ENCODE results near the gene C11orf24.

DNA sequence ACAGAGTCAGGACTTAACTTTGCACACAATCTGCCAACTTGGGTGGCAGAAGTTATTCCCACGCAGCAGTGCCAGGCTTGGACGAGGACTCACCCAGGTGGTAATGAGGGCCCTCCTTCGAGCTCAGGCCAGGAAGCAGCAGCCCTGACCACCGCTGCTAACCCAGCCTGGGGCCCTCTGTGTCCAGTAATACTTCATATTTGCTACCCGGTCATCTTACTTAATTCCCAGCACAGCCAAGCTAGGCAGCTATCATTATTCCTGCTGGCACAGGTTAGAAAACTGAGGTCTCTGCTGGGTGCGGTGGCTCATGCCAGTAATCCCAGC lies 25.2 kb upstream of the C11orf24 start:
- TF ChIP-seq, protein P1, sequence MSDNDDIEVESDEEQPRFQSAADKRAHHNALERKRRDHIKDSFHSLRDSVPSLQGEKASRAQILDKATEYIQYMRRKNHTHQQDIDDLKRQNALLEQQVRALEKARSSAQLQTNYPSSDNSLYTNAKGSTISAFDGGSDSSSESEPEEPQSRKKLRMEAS (IDR thresholded peaks at IDR 0.05) = no peak
- TF ChIP-seq CTCF (IDR thresholded peaks at IDR 0.05) = no peak
- no peak for TF ChIP-seq KDM1A (IDR thresholded peaks at IDR 0.05; ENCODE audit: low read depth)
- TF ChIP-seq MAZ (IDR thresholded peaks at IDR 0.05; ENCODE audit: borderline replicate concordance, low read depth, low read length) = no peak
- TF ChIP-seq, protein P2, sequence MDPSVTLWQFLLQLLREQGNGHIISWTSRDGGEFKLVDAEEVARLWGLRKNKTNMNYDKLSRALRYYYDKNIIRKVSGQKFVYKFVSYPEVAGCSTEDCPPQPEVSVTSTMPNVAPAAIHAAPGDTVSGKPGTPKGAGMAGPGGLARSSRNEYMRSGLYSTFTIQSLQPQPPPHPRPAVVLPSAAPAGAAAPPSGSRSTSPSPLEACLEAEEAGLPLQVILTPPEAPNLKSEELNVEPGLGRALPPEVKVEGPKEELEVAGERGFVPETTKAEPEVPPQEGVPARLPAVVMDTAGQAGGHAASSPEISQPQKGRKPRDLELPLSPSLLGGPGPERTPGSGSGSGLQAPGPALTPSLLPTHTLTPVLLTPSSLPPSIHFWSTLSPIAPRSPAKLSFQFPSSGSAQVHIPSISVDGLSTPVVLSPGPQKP (IDR thresholded peaks at IDR 0.05; ENCODE audit: low read depth, low read length) = no peak
- TF ChIP-seq HOXA7 (CRISPR knock-in tag; IDR thresholded peaks at IDR 0.05) = no peak
- no peak for TF ChIP-seq EP300 (IDR thresholded peaks at IDR 0.05)
- no peak for TF ChIP-seq ZC3H11A (IDR thresholded peaks at IDR 0.05)
- TF ChIP-seq RNF2 (IDR thresholded peaks at IDR 0.05; ENCODE audit: borderline replicate concordance, low read depth) = no peak
- TF ChIP-seq, protein P3, sequence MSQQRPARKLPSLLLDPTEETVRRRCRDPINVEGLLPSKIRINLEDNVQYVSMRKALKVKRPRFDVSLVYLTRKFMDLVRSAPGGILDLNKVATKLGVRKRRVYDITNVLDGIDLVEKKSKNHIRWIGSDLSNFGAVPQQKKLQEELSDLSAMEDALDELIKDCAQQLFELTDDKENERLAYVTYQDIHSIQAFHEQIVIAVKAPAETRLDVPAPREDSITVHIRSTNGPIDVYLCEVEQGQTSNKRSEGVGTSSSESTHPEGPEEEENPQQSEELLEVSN (IDR thresholded peaks at IDR 0.05; ENCODE audit: borderline replicate concordance, low read depth) = no peak
- no peak for TF ChIP-seq ZFP36 (IDR thresholded peaks at IDR 0.05; ENCODE audit: borderline replicate concordance, partially characterized antibody)
